Activated T-cell treated with anti-CD3 and anti-CD28 coated beads, Interleukin-2, amount 50 U/mL, for 72 hours (primary cell): ENCODE measurements around the gene GNA15. TPM values are rescaled to one million over a fixed set of nuclear protein-coding genes. Genes with fewer than 3 reads are reported as not detected.
A peak's percentile ranks its signal among the peaks of the same experiment; 100 is the strongest.
"Not testable (repeated sequence)": the region's sequence is repeated elsewhere in the genome, so short reads cannot be mapped to it uniquely, and the experiment has no call there.

ENCODE experiments used
- ATAC-seq, 2 donors: fragments of 150-1000 bp; cut with Tn5 transposase; replicated peaks in 1 of 2; 2 replicates each; pipeline ENCODE4 v1.10.0; 2021; ENCODE audit warnings: moderate library complexity in 2 of 2, mild to moderate bottlenecking in 1 of 2
- DNase-seq, 2 donors: peaks; one replicate each; pipeline ENCODE4 v3.0.0; 2021 to 2022; ENCODE audit warnings: mixed read lengths in 1 of 2
- H3K27ac Mint-ChIP-seq: one replicate; pipeline ENCODE4 v1.8.0; 2022; ENCODE audit warnings: mild to moderate bottlenecking, moderate library complexity, mixed read lengths
- H3K27me3 Mint-ChIP-seq: one replicate; pipeline ENCODE4 v1.8.0; 2022; ENCODE audit warnings: low read depth, mixed read lengths
- H3K36me3 Mint-ChIP-seq, 2 donors: one replicate each; pipeline ENCODE4 v1.8.0; 2022; ENCODE audit warnings: mixed read lengths in 2 of 2, mild to moderate bottlenecking in 1 of 2; ENCODE audit not compliant: insufficient read depth in 2 of 2
- H3K4me1 Mint-ChIP-seq: one replicate; pipeline ENCODE4 v1.8.0; 2022; ENCODE audit warnings: low read depth, mixed read lengths
- H3K4me3 Mint-ChIP-seq, 2 donors: one replicate each; pipeline ENCODE4 v1.8.0; 2022; ENCODE audit warnings: mild to moderate bottlenecking in 2 of 2, mixed read lengths in 2 of 2, moderate library complexity in 2 of 2
- H3K9me3 Mint-ChIP-seq, 2 donors: one replicate each; pipeline ENCODE4 v1.8.0; 2022; ENCODE audit warnings: mixed read lengths in 2 of 2
- total RNA-seq, 2 donors: library from RNA; stranded (reverse); gene quantifications; one replicate each; pipeline ENCODE4 v1.2.3, GENCODE V29; 2022

The GNA15 gene
- total RNA-seq, 2 donors from 2014 or later, result 32.8 to 66.5 TPM

- no peak overlapping the region for H3K4me3 Mint-ChIP-seq
These were observed 27.5 kb downstream of the GNA15 start for GRCh38 chr19:3163230-3163886.

GRCh38 chr19:3163943-3164342 is 28.1 kb downstream of the GNA15 start:
- peaks cover 2 to 4% of the 10 kb centered on the region in 2 donors for H3K9me3 Mint-ChIP-seq
- ATAC-seq (no peak), DNase-seq (no peak)
- H3K27ac Mint-ChIP-seq, result no peak overlapping the region
- peaks cover 16 to 18% of the 10 kb centered on the region in 2 donors for H3K36me3 Mint-ChIP-seq
- no peaks in the 10 kb centered on the region for H3K27me3 Mint-ChIP-seq
- peaks cover 33% of the 10 kb centered on the region for H3K4me1 Mint-ChIP-seq
- H3K4me3 Mint-ChIP-seq, result no peak overlapping the region

More at GRCh38 chr19:3163230-3163886, 27.5 kb downstream of the GNA15 start:
- H3K9me3 Mint-ChIP-seq, result peaks cover 2 to 4% of the 10 kb centered on the region in 2 donors
- peaks cover 33% of the 10 kb centered on the region for H3K4me1 Mint-ChIP-seq
- H3K27ac Mint-ChIP-seq, result no peak overlapping the region
- H3K36me3 Mint-ChIP-seq, result peaks cover 19 to 23% of the 10 kb centered on the region in 2 donors
- peak; percentile 73 to 74 for DNase-seq
- no peaks in the 10 kb centered on the region for H3K27me3 Mint-ChIP-seq
- peak; percentile 88 for ATAC-seq

- ATAC-seq (no peak), DNase-seq (no peak)
- no peak overlapping the region for H3K4me3 Mint-ChIP-seq
- peaks cover 26% of the 10 kb centered on the region for H3K4me1 Mint-ChIP-seq
- H3K36me3 Mint-ChIP-seq, result peaks cover 0 to 2% of the 10 kb centered on the region in 2 donors
- no peak overlapping the region for H3K27ac Mint-ChIP-seq
- H3K9me3 Mint-ChIP-seq, result no peaks in the 10 kb centered on the region
- no peaks in the 10 kb centered on the region for H3K27me3 Mint-ChIP-seq
These were observed 31.9 kb downstream of the GNA15 start for GRCh38 chr19:3167533-3168272.

GRCh38 chr19:3171894-3172672 is 36.2 kb downstream of the GNA15 start:
- Mint-ChIP-seq H3K27ac (no peak overlapping the region), H3K9me3 (no peaks in the 10 kb centered on the region), H3K27me3 (no peaks in the 10 kb centered on the region), H3K36me3 (peaks cover 0 to 2% of the 10 kb centered on the region in 2 donors), H3K4me1 (peaks cover 18% of the 10 kb centered on the region), H3K4me3 (no peak overlapping the region)
- ATAC-seq (peak; percentile 15 to 26), DNase-seq (no peak)

- H3K27ac Mint-ChIP-seq, H3K36me3 Mint-ChIP-seq, H3K4me3 Mint-ChIP-seq, ATAC-seq, H3K9me3 Mint-ChIP-seq, H3K27me3 Mint-ChIP-seq, DNase-seq: not testable (repeated sequence)
- H3K4me1 Mint-ChIP-seq, result peaks cover 21% of the 10 kb centered on the region
These were observed 36.8 kb downstream of the GNA15 start for GRCh38 chr19:3172673-3173000.

- peak overlapping the region; percentile 68 for H3K27ac Mint-ChIP-seq
- ATAC-seq (no peak), DNase-seq (no peak)
- H3K27me3 Mint-ChIP-seq, result no peaks in the 10 kb centered on the region
- peaks cover 5 to 13% of the 10 kb centered on the region in 2 donors for H3K36me3 Mint-ChIP-seq
- peaks cover 17% of the 10 kb centered on the region for H3K4me1 Mint-ChIP-seq
- peak overlapping the region; percentile 72 to 88 for H3K4me3 Mint-ChIP-seq
- no peaks in the 10 kb centered on the region for H3K9me3 Mint-ChIP-seq
These were observed 40.2 kb downstream of the GNA15 start for GRCh38 chr19:3175781-3176714.

- Mint-ChIP-seq H3K36me3 (peaks cover 5 to 13% of the 10 kb centered on the region in 2 donors), H3K4me1 (peaks cover 21% of the 10 kb centered on the region), H3K27ac (peak overlapping the region; percentile 30), H3K9me3 (no peaks in the 10 kb centered on the region), H3K27me3 (no peaks in the 10 kb centered on the region), H3K4me3 (peak overlapping the region; percentile 72 to 88)
- DNase-seq, result peak; percentile 74 to 76
- peak; percentile 55 to 67 for ATAC-seq
These were observed 41.1 kb downstream of the GNA15 start for GRCh38 chr19:3176715-3177501.

- no peaks in the 10 kb centered on the region for H3K9me3 Mint-ChIP-seq
- H3K4me3 Mint-ChIP-seq, result peak within 1 kb of the TSS; percentile 93
- H3K27me3 Mint-ChIP-seq, result no peaks in the 10 kb centered on the region
- peak; percentile 69 to 72 for ATAC-seq
- peak; percentile 70 to 71 for DNase-seq
- H3K27ac Mint-ChIP-seq, result peak within 1 kb of the TSS; percentile 94
- H3K36me3 Mint-ChIP-seq, result peaks cover 5 to 13% of the 10 kb centered on the region in 2 donors
- H3K4me1 Mint-ChIP-seq, result peaks cover 34% of the 10 kb centered on the region
These were observed 42.6 kb downstream of the GNA15 start, which contains the start of gene S1PR4 for GRCh38 chr19:3178377-3178972. TSS of gene S1PR4 (plus strand) at chr19:3178769. CDS start at chr19:3178793, 24 bp downstream.

GRCh38 chr19:3178973-3179738 is 43.3 kb downstream of the GNA15 start:
- Mint-ChIP-seq H3K9me3 (no peaks in the 10 kb centered on the region), H3K27ac (peak overlapping the region; percentile 94), H3K4me1 (peaks cover 41% of the 10 kb centered on the region), H3K27me3 (no peaks in the 10 kb centered on the region), H3K36me3 (peaks cover 5 to 13% of the 10 kb centered on the region in 2 donors), H3K4me3 (peak overlapping the region; percentile 93)
- DNase-seq, result peak in 1 of 2 donors; percentile 37
- peak; percentile 23 to 36 for ATAC-seq

- H3K27me3 Mint-ChIP-seq, result no peaks in the 10 kb centered on the region
- peaks cover 5 to 13% of the 10 kb centered on the region in 2 donors for H3K36me3 Mint-ChIP-seq
- ATAC-seq (peak; percentile 43 to 47), DNase-seq (peak; percentile 52 to 53)
- H3K4me3 Mint-ChIP-seq, result peak overlapping the region; percentile 93
- H3K27ac Mint-ChIP-seq, result peak overlapping the region; percentile 94
- H3K4me1 Mint-ChIP-seq, result peaks cover 48% of the 10 kb centered on the region
- H3K9me3 Mint-ChIP-seq, result no peaks in the 10 kb centered on the region
These were observed 44.0 kb downstream of the GNA15 start for GRCh38 chr19:3179739-3180293.
